GM23338 (cell line): ENCODE results near the gene NDP. TPM values are rescaled to one million over a fixed set of nuclear protein-coding genes. Genes with fewer than 3 reads are reported as not detected.

ENCODE experiments used
- ATAC-seq: fragments of 200-7000 bp; cut with Tn5 transposase; 3 replicates; pipeline ENCODE4 v1.9.1; 2020
- DNase-seq: peaks from one replicate; pipeline ENCODE4 v3.0.0-alpha.2; 2015; ENCODE audit warnings: low spot score
- H2AFZ ChIP-seq: fragments of 200-600 bp; sonication (generic); 2 replicates; pipeline ENCODE4 v1.8.0; 2016; ENCODE audit warnings: antibody characterized with exemption, mild to moderate bottlenecking, moderate library complexity
- H3F3A ChIP-seq: fragments of 200-600 bp; sonication (generic); replicated peaks from 2 replicates; pipeline ENCODE4 v1.8.0; 2017; ENCODE audit warnings: antibody characterized with exemption, mixed run types, low read depth
- H3K27ac ChIP-seq: fragments of 200-600 bp; sonication (generic); 2 replicates; pipeline ENCODE4 v1.6.1; 2016; ENCODE audit warnings: low read depth
- H3K27me3 ChIP-seq: fragments of 200-600 bp; sonication (generic); 2 replicates; pipeline ENCODE4 v1.8.0; 2016; ENCODE audit warnings: mild to moderate bottlenecking, mixed run types, moderate library complexity; ENCODE audit not compliant: insufficient read depth
- H3K36me3 ChIP-seq: fragments of 200-600 bp; sonication (generic); 2 replicates; pipeline ENCODE4 v1.8.0; 2016; ENCODE audit warnings: mild to moderate bottlenecking; ENCODE audit not compliant: insufficient read depth
- H3K4me1 ChIP-seq: fragments of 200-600 bp; sonication (generic); 2 replicates; pipeline ENCODE4 v1.8.0; 2016; ENCODE audit warnings: mild to moderate bottlenecking, moderate library complexity; ENCODE audit not compliant: insufficient read depth
- H3K4me2 ChIP-seq: fragments of 200-600 bp; sonication (generic); 2 replicates; pipeline ENCODE4 v1.7.1; 2017; ENCODE audit warnings: mixed run types
- H3K4me3 ChIP-seq: fragments of 200-600 bp; sonication (generic); 2 replicates; pipeline ENCODE4 v1.6.1; 2016; ENCODE audit warnings: mixed run types
- H3K79me2 ChIP-seq: fragments of 200-600 bp; sonication (generic); replicated peaks from 2 replicates; pipeline ENCODE4 v1.8.0; 2017; ENCODE audit warnings: mild to moderate bottlenecking; ENCODE audit not compliant: insufficient read depth
- H3K9me2 ChIP-seq: fragments of 200-600 bp; sonication (generic); 2 replicates; pipeline ENCODE4 v1.8.0; 2017; ENCODE audit not compliant: insufficient read depth
- H4K20me1 ChIP-seq: fragments of 200-600 bp; sonication (generic); replicated peaks from 2 replicates; pipeline ENCODE4 v1.8.0; 2017; ENCODE audit warnings: mild to moderate bottlenecking; ENCODE audit not compliant: insufficient read depth
- H3K27ac Mint-ChIP-seq: 2 replicates; pipeline ENCODE4 v1.8.0; 2020; ENCODE audit warnings: inconsistent platforms, mild to moderate bottlenecking, moderate library complexity, mixed read lengths
- H3K27me3 Mint-ChIP-seq: 3 replicates; pipeline ENCODE4 v1.8.0; 2022; ENCODE audit warnings: low read depth, mild to moderate bottlenecking, moderate library complexity, mixed read lengths, inconsistent platforms; ENCODE audit not compliant: insufficient read depth, poor library complexity
- H3K36me3 Mint-ChIP-seq: 3 replicates; pipeline ENCODE4 v1.8.0; 2021; ENCODE audit warnings: low read depth, mild to moderate bottlenecking, inconsistent platforms, moderate library complexity, mixed read lengths
- H3K4me1 Mint-ChIP-seq: 3 replicates; pipeline ENCODE4 v1.8.0; 2020; ENCODE audit warnings: mild to moderate bottlenecking, inconsistent platforms, mixed read lengths
- H3K4me3 Mint-ChIP-seq: 3 replicates; pipeline ENCODE4 v1.8.0; 2021; ENCODE audit warnings: moderate library complexity, mild to moderate bottlenecking, inconsistent platforms, mixed read lengths
- H3K9me3 Mint-ChIP-seq: 3 replicates; pipeline ENCODE4 v1.8.0; 2020; ENCODE audit warnings: moderate library complexity, mild to moderate bottlenecking, inconsistent platforms, mixed read lengths
- CREB1 ChIP-seq: fragments of 250-450 bp; sonication (Bioruptor Pico); IDR thresholded peaks from 2 replicates; pipeline ENCODE4 v1.5.0; 2020; ENCODE audit warnings: low read depth, mild to moderate bottlenecking, moderate library complexity
- EZH2 ChIP-seq: fragments of 200-600 bp; sonication (generic); IDR thresholded peaks from one replicate; pipeline ENCODE4 v1.8.0; 2017; ENCODE audit warnings: antibody characterized with exemption, mild to moderate bottlenecking, low read depth; ENCODE audit not compliant: unreplicated experiment
- EZH2phosphoT487 ChIP-seq: fragments of 200-600 bp; sonication (generic); IDR thresholded peaks from one replicate; pipeline ENCODE4 v1.8.1; 2018; ENCODE audit warnings: antibody characterized with exemption; ENCODE audit not compliant: unreplicated experiment
- JUNB ChIP-seq: IDR thresholded peaks from one replicate; pipeline ENCODE4 v1.6.1; 2016; ENCODE audit warnings: antibody characterized with exemption; ENCODE audit not compliant: unreplicated experiment
- NANOG ChIP-seq: IDR thresholded peaks from 2 replicates; pipeline ENCODE4 v1.6.1; 2016; ENCODE audit warnings: antibody characterized with exemption, borderline replicate concordance
- POLR2AphosphoS5 ChIP-seq: IDR thresholded peaks from 2 replicates; pipeline ENCODE4 v1.6.1; 2016; ENCODE audit warnings: antibody characterized with exemption, low read depth
- STAT1 ChIP-seq: IDR thresholded peaks from one replicate; pipeline ENCODE4 v1.6.1; 2016; ENCODE audit warnings: antibody characterized with exemption; ENCODE audit not compliant: unreplicated experiment
- ZNF114 ChIP-seq: fragments of 250-450 bp; sonication (Bioruptor Pico); IDR thresholded peaks from 2 replicates; pipeline ENCODE4 v1.5.0; 2020; ENCODE audit warnings: mild to moderate bottlenecking, moderate library complexity
- polyA plus RNA-seq: library from polyadenylated mRNA; unstranded; fragments of >200 nt; fragmentation: Nextera tagmentation; extraction: Ambion mirVana; gene quantifications from 2 replicates; pipeline ENCODE4 v1.2.1, GENCODE V29; 2016
- total RNA-seq: library from RNA; depleted of rRNA; stranded (reverse); fragments of >200 nt; shearing (Covaris generic); gene quantifications from 2 replicates; pipeline ENCODE4 v1.2.3, GENCODE V29; 2014
- TF ChIP-seq, protein P1 (sequence below): IDR thresholded peaks from one replicate; pipeline ENCODE4 v1.6.1; 2018; ENCODE audit warnings: antibody characterized with exemption; ENCODE audit not compliant: unreplicated experiment
- TF ChIP-seq, protein P2 (sequence below): fragments of 250-450 bp; sonication (Bioruptor Pico); IDR thresholded peaks from 2 replicates; pipeline ENCODE4 v1.5.0; 2020; ENCODE audit warnings: mild to moderate bottlenecking, moderate library complexity
- TF ChIP-seq, protein P3 (sequence below), 2 experiments: fragments of 200-600 bp in 1 of 2; sonication (generic) in 1 of 2; conservative IDR thresholded peaks; 2 replicates each; pipeline versions ENCODE4 v1.5.1 to v1.6.1; 2016 to 2017; ENCODE audit warnings: antibody characterized with exemption in 2 of 2, low read depth in 2 of 2, mild to moderate bottlenecking in 2 of 2, moderate library complexity in 1 of 2

The NDP gene
- total and polyA plus RNA-seq, 2 experiments from 2014 or later = 0.14 TPM; not detected in 1

DNA sequence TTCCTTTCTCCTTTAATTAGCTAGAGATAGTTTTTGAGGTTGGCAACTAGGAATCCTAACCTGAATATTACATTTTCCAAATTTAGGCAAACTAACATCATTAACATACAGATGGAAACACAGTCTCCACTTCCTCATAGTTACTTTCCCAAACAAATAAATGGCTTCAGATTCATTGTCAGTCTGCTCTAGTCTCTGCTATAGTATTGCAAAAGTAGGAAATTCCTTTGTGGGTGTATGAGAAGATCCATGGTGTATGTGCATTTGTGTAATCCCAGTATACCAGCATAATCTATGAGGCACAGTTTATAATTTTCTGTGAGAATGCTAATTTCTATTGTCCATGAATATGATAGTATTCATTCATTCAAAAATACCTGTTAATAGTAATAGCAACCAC, 3.0 kb upstream of the NDP start:
- Histone ChIP-seq H3K27me3 (peaks cover 16% of the 10 kb centered on the region; the same call in 1 of the 2 replicates), H3K9me2 (no peaks in the 10 kb centered on the region), H4K20me1 (no peaks in the 10 kb centered on the region), H3K4me2 (no peak overlapping the region), H2AFZ (no peak overlapping the region), H3K36me3 (no peaks in the 10 kb centered on the region), H3K4me1 (peaks cover 20% of the 10 kb centered on the region), H3K4me3 (no peak overlapping the region), H3K79me2 (no peaks in the 10 kb centered on the region), H3F3A (0 out of 2 replicates have a peak, but pooled peaks cover 3% of the 10 kb centered on the region), H3K27ac (no peak overlapping the region)
- no peak for DNase-seq
- Mint-ChIP-seq H3K36me3 (no peaks in the 10 kb centered on the region; the same call in 2 of the 3 replicates), H3K4me3 (no peak overlapping the region), H3K9me3 (peaks cover 4% of the 10 kb centered on the region), H3K27me3 (peaks cover 9% of the 10 kb centered on the region), H3K4me1 (peaks cover 15% of the 10 kb centered on the region), H3K27ac (no peak overlapping the region)
- ATAC-seq = no peak
- TF ChIP-seq CREB1 = no peak
- TF ChIP-seq, protein P1, sequence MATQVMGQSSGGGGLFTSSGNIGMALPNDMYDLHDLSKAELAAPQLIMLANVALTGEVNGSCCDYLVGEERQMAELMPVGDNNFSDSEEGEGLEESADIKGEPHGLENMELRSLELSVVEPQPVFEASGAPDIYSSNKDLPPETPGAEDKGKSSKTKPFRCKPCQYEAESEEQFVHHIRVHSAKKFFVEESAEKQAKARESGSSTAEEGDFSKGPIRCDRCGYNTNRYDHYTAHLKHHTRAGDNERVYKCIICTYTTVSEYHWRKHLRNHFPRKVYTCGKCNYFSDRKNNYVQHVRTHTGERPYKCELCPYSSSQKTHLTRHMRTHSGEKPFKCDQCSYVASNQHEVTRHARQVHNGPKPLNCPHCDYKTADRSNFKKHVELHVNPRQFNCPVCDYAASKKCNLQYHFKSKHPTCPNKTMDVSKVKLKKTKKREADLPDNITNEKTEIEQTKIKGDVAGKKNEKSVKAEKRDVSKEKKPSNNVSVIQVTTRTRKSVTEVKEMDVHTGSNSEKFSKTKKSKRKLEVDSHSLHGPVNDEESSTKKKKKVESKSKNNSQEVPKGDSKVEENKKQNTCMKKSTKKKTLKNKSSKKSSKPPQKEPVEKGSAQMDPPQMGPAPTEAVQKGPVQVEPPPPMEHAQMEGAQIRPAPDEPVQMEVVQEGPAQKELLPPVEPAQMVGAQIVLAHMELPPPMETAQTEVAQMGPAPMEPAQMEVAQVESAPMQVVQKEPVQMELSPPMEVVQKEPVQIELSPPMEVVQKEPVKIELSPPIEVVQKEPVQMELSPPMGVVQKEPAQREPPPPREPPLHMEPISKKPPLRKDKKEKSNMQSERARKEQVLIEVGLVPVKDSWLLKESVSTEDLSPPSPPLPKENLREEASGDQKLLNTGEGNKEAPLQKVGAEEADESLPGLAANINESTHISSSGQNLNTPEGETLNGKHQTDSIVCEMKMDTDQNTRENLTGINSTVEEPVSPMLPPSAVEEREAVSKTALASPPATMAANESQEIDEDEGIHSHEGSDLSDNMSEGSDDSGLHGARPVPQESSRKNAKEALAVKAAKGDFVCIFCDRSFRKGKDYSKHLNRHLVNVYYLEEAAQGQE = no peak
- TF ChIP-seq NANOG = no peak
- TF ChIP-seq POLR2AphosphoS5 = no peak
- TF ChIP-seq, protein P2, sequence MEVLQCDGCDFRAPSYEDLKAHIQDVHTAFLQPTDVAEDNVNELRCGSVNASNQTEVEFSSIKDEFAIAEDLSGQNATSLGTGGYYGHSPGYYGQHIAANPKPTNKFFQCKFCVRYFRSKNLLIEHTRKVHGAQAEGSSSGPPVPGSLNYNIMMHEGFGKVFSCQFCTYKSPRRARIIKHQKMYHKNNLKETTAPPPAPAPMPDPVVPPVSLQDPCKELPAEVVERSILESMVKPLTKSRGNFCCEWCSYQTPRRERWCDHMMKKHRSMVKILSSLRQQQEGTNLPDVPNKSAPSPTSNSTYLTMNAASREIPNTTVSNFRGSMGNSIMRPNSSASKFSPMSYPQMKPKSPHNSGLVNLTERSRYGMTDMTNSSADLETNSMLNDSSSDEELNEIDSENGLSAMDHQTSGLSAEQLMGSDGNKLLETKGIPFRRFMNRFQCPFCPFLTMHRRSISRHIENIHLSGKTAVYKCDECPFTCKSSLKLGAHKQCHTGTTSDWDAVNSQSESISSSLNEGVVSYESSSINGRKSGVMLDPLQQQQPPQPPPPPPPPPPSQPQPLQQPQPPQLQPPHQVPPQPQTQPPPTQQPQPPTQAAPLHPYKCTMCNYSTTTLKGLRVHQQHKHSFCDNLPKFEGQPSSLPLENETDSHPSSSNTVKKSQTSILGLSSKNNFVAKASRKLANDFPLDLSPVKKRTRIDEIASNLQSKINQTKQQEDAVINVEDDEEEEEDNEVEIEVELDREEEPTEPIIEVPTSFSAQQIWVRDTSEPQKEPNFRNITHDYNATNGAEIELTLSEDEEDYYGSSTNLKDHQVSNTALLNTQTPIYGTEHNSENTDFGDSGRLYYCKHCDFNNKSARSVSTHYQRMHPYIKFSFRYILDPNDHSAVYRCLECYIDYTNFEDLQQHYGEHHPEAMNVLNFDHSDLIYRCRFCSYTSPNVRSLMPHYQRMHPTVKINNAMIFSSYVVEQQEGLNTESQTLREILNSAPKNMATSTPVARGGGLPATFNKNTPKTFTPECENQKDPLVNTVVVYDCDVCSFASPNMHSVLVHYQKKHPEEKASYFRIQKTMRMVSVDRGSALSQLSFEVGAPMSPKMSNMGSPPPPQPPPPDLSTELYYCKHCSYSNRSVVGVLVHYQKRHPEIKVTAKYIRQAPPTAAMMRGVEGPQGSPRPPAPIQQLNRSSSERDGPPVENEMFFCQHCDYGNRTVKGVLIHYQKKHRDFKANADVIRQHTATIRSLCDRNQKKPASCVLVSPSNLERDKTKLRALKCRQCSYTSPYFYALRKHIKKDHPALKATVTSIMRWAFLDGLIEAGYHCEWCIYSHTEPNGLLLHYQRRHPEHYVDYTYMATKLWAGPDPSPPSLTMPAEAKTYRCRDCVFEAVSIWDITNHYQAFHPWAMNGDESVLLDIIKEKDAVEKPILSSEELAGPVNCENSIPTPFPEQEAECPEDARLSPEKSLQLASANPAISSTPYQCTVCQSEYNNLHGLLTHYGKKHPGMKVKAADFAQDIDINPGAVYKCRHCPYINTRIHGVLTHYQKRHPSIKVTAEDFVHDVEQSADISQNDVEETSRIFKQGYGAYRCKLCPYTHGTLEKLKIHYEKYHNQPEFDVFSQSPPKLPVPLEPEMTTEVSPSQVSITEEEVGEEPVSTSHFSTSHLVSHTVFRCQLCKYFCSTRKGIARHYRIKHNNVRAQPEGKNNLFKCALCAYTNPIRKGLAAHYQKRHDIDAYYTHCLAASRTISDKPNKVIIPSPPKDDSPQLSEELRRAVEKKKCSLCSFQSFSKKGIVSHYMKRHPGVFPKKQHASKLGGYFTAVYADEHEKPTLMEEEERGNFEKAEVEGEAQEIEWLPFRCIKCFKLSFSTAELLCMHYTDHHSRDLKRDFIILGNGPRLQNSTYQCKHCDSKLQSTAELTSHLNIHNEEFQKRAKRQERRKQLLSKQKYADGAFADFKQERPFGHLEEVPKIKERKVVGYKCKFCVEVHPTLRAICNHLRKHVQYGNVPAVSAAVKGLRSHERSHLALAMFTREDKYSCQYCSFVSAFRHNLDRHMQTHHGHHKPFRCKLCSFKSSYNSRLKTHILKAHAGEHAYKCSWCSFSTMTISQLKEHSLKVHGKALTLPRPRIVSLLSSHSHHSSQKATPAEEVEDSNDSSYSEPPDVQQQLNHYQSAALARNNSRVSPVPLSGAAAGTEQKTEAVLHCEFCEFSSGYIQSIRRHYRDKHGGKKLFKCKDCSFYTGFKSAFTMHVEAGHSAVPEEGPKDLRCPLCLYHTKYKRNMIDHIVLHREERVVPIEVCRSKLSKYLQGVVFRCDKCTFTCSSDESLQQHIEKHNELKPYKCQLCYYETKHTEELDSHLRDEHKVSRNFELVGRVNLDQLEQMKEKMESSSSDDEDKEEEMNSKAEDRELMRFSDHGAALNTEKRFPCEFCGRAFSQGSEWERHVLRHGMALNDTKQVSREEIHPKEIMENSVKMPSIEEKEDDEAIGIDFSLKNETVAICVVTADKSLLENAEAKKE (CRISPR knock-in tag) = no peak
- TF ChIP-seq JUNB = no peak
- no peak for TF ChIP-seq STAT1
- no peak for TF ChIP-seq EZH2
- no peak for TF ChIP-seq ZNF114 (CRISPR knock-in tag)
- no peak for TF ChIP-seq EZH2phosphoT487
- TF ChIP-seq, protein P3, sequence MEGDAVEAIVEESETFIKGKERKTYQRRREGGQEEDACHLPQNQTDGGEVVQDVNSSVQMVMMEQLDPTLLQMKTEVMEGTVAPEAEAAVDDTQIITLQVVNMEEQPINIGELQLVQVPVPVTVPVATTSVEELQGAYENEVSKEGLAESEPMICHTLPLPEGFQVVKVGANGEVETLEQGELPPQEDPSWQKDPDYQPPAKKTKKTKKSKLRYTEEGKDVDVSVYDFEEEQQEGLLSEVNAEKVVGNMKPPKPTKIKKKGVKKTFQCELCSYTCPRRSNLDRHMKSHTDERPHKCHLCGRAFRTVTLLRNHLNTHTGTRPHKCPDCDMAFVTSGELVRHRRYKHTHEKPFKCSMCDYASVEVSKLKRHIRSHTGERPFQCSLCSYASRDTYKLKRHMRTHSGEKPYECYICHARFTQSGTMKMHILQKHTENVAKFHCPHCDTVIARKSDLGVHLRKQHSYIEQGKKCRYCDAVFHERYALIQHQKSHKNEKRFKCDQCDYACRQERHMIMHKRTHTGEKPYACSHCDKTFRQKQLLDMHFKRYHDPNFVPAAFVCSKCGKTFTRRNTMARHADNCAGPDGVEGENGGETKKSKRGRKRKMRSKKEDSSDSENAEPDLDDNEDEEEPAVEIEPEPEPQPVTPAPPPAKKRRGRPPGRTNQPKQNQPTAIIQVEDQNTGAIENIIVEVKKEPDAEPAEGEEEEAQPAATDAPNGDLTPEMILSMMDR (conservative IDR thresholded peaks at IDR 0.05; ENCODE audit: low read depth in 2 of 2) = no peak
